NCI-H2029 (cell line): ENCODE results near the gene KCNN3.

Experiments used
- DNase-seq: peaks from one replicate; lab custom pipeline; 2025; lab: John Stamatoyannopoulos, UW

The KCNN3 gene

GRCh38 chr1:154726896-154727753 is 143.0 kb downstream of the KCNN3 start:
- DNase-seq, result no peak

- no peak for DNase-seq
Measured at GRCh38 chr1:154726443-154726842, 143.6 kb downstream of the KCNN3 start.

- DNase-seq, result no peak
Measured at GRCh38 chr1:154725865-154726264, 144.2 kb downstream of the KCNN3 start.

DNA sequence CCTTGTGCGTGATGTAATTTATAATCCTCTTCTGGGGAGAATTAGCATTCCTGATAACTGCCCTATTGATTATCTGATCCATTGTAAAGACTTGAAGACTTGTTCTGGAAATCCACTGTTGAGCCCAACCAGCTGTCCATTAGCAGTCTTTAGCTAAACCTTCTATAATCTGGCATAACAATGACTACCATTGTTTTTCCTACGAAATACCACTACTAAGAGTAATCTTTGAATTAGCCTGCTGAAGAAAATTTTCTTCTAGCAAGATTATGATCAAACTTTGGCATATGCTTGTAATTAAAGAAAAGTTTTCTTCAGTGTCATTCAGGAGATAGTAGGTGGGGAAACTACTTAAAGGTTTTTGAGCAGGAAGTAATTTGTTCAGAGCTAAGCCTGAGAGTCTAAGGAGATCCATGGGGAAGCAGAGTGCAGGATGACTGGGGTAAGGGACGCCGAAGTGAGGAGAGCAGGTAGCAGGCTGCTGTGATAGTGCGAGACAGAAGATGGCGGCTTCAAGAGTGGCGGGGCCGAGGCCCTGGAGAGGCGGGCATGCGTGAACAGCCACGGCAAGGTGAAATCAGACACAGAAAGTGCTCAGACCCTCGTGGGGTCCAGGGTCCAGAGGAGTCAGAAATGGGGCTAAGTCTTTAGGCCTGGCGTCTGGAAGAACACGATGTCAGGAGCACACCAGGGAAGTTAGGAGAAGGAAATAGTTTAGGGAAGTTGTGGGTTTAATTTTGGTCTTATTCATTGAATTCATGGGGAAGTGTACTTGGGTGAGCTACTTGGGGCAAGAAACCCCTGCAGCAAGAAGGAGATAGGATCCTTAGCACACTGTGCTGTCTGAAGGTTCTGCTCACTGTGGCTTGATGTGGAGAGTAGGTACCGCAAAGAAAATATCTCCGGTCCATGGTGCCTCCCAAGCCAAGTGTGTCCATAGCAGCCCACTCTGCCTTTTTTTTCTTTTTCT is 149.5 kb downstream of the KCNN3 start:
- no peak for DNase-seq

- no peak for DNase-seq
Measured at GRCh38 chr1:154719586-154720327, 150.3 kb downstream of the KCNN3 start.

DNA sequence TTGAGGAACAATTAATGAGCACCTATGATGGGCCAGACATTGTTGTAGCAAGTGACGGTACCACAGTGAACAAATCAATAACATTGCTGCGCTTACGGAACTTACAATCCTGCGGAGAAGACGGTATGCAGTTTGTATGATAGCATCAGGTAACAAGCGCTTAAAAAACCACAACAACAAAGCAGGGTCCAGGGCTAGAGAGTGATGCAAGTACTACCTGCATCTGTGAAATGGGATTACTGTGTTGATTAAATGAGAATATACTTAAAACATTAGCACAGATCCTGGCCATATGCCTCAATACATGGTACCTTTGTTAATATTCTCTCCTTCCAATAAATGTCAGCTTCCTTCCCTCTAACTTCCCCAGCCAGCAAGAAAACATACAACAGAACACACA is 151.5 kb downstream of the KCNN3 start:
- DNase-seq, result no peak

DNA sequence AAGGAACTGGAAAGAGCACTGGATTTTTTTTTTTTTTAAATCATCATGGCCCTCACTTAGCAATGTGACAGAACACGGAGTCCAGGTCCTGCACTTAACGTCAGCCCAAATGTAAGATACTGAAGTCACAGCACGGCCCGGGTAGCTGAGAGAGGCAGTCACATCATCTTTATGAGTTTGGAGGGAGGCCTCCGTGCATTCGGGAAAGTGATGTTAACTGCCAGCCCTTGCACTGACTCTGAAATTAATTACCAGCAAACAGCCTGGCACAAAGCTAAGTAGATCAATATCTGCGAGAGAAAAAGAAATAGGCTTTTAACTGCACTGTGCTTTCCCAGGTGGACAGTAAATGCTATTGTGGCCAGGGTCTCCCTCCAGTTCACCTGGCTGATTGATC is 152.6 kb downstream of the KCNN3 start:
- no peak for DNase-seq

DNA sequence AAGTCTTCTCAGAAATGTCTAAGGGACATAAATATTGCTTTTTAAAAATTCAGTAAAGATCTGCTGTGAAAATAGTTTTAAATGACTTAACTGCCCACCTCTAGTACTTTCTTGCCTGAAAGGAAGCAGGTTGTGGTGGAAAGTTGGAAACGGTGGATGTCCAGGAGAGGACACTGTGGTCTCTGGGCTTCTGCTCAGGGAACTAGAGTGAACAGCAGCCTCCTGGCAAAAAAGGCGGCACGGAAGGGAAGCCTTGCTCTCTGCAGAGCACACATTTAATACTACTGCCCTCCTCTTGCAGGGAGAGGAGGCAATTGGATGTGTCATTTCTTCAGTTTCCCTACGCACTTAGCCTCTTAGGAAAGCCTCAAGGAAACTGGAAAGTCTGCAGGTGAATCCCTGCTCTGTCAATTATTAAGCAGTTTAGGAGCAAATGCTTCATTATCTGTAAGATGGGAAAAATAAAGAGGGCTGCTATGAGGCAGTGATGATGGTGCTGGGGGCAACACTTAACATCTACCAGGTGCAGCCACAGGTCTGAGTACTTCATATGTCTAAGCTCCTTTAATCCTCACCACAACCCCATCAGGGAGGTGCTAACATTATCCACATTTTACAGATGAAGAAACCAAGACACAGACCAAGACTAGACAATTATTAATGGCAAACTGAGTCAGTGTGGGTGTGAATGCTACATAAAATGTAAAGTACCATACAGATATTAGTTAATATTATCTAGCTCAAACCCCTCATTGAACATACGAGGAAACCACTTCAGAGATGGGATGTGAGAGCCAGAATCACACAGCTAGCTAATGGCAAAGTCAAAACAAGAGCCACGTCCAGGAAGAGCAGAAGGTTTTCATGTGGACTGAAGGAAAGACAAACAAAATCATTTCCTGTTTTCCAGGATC is 153.2 kb downstream of the KCNN3 start:
- no peak for DNase-seq

DNA sequence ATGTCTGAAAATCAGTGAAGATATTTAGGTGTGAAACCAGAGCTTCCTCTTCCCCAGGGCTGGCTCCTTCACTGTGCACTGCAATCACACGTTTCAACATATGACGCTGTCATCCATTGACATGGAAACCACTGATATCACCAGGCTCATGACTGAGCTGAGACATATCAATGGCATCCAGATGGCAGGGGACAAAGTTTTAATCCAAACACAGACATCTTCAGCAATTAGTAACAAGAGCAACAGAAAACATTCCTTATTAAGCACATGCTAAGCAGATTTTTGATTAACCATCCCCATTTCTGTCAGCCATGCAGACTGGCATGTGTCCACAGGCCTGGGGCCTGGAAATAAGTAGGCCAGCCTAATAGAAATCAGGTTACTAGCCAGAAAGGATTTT is 154.1 kb downstream of the KCNN3 start:
- DNase-seq, result no peak

- no peak for DNase-seq
Measured at GRCh38 chr1:154715385-154715784, 154.7 kb downstream of the KCNN3 start.

DNA sequence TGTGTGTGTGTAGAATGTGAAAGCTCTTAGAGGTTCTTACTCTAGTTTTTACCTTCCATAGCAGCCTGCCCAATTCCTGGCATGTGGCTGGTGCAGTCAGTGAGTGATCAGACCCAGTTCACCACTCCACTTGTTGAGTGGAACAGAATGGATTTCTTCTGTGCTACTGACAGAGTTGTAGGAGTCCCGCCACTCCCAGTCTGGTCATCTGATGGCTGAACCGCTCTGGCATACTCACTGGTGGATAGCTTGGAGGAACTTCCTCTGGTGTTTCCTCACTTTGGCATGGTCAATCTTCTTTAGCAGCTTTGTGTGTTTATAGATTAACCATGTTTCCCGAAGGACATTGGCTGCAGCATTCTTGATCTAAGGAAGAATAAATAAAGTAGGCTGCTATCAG is 155.4 kb downstream of the KCNN3 start:
- DNase-seq, result no peak

GRCh38 chr1:154714052-154714623 is 155.9 kb downstream of the KCNN3 start:
- no peak for DNase-seq

GRCh38 chr1:154713005-154713404 is 157.1 kb downstream of the KCNN3 start:
- no peak for DNase-seq

- no peak for DNase-seq
Measured at GRCh38 chr1:154712166-154712810, 157.8 kb downstream of the KCNN3 start.

DNA sequence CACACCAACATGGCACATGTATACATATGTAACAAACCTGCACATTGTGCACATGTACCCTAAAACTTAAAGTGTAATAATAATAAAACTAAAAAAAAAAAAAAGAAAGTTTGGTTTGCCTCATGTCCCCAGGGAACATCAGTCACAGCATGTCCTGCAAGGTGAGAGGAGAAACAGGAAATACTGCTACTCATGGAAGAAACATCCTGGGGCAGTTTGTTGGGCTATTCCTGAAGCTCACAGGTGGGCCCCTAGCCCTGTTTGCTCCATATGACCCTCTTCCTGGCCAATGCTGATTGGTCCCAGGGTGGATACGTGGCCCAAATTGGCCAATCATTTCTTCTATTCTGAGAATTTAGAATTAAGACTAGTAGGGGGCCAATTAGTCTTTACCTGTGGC is 158.7 kb downstream of the KCNN3 start:
- DNase-seq, result no peak

- no peak for DNase-seq
Measured at GRCh38 chr1:154710106-154710505, 160.0 kb downstream of the KCNN3 start.

DNA sequence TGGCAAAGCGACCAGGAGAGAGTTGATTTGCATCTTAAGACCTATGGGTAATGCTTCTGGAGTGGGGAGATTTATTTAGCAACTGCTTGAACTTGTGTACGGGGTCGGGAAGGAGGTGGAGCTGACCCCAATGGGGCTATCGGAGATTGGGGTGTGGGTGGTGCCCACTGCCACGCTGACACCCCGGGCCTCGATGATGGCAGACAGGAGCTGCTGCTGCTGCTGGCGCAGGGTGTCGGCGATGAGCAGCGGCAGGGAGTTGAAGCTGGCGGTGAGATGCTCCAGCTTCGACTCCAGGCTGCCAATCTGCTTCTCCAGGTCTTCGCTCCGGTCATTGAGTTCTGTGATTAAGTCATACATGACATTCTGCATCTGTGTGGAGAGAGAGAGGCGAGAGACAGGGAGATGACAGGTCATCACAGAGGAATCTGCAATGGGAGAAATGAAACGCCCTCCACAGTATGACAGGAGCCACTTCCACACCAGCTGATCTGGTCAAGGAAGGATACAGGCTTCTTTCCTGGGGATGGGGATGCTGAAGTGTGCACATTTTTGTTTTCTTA is 162.1 kb downstream of the KCNN3 start:
- no peak for DNase-seq

DNA sequence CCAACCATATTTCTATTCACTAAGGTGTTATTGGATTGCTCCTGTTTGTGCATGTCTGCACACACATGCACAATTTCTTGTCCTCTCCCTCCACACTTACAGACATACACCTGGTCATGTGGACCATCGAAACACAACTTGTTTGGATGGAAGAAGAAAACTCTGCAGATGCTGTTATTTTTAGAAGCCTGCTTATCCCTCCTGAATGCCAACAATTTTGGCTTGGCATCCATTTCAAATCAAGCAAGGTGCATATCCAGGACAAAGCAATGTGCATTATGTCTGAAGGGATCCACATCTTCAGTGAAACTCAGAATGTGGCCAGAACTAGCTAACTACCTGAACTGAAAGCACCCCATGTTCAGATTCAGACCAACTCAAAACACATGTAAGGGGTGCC is 163.2 kb downstream of the KCNN3 start:
- no peak for DNase-seq

GRCh38 chr1:154705544-154705943 is 164.5 kb downstream of the KCNN3 start:
- no peak for DNase-seq

- no peak for DNase-seq
Measured at GRCh38 chr1:154703170-154703569, 166.9 kb downstream of the KCNN3 start.
